Astrocyte of the cerebellum (primary cell): ENCODE results near the gene DNAJB4.

Experiments
- DNase-seq: peaks from one replicate; pipeline ENCODE4 v3.0.0-alpha.2; 2011; ENCODE audit warnings: low read depth
- H3K4me3 ChIP-seq: 2 replicates; pipeline ENCODE4 v1.5.1; 2011; ENCODE audit warnings: mild to moderate bottlenecking, low read depth, low read length, moderate library complexity
- CTCF ChIP-seq: IDR thresholded peaks from 2 replicates; pipeline ENCODE4 v1.5.1; 2012; ENCODE audit warnings: low read length, low read depth, moderate library complexity, mild to moderate bottlenecking; ENCODE audit errors: missing control alignments
- in situ Hi-C: cut with HindIII; loops from 2 replicates; pipeline ENCODE4 v1.10.0; 2017; ENCODE audit warnings: low sequenced_read_pairs

DNAJB4 gene

GRCh38 chr1:78003070-78003746, 1.5 kb upstream of the DNAJB4 start:
- no peak overlapping the region for H3K4me3 ChIP-seq
- no peak for DNase-seq
- TF ChIP-seq CTCF: no peak
- in situ Hi-C loops: no loop called here

- peak overlapping the region; percentile 69 for H3K4me3 ChIP-seq
- in situ Hi-C loops: no loop called here
- DNase-seq: peak; percentile 59
- no peak for TF ChIP-seq CTCF
Measured at GRCh38 chr1:78003882-78004718, 639 bp upstream of the DNAJB4 start.

GRCh38 chr1:78005448-78005722, 646 bp downstream of the DNAJB4 start:
- in situ Hi-C loops: no loop called here
- DNase-seq: no peak
- no peak for TF ChIP-seq CTCF
- peak overlapping the region; percentile 69 for H3K4me3 ChIP-seq

GRCh38 chr1:78005755-78006154, 1.0 kb downstream of the DNAJB4 start:
- peak overlapping the region; percentile 69 for H3K4me3 ChIP-seq
- in situ Hi-C loops: no loop called here
- peak; percentile 93 for DNase-seq
- no peak for TF ChIP-seq CTCF

- in situ Hi-C loops: no loop called here
- no peak for TF ChIP-seq CTCF
- no peak for DNase-seq
- H3K4me3 ChIP-seq: peak overlapping the region; percentile 69
Measured at GRCh38 chr1:78006521-78006920, 1.8 kb downstream of the DNAJB4 start.

- in situ Hi-C loops: no loop called here
- no peak for DNase-seq
- peak overlapping the region; percentile 69 for H3K4me3 ChIP-seq
- no peak for TF ChIP-seq CTCF
Measured at GRCh38 chr1:78007677-78008341, 3.1 kb downstream of the DNAJB4 start.
